Measurements from ENCODE around the gene PPP1R16B. TPM values are rescaled to one million over a fixed set of nuclear protein-coding genes. Genes with fewer than 3 reads are reported as not detected.
"Not testable (repeated sequence)": the region's sequence is repeated elsewhere in the genome, so short reads cannot be mapped to it uniquely, and the experiment has no call there.

Gene PPP1R16B
- total and polyA plus RNA-seq, 4 donors = 22.0 to 55.2 (median 37.8) TPM

GRCh38 chr20:38957235-38957876, 151.9 kb downstream of the PPP1R16B start:
- DNase-seq (ENCODE audit: low read depth in 4 of 6, low spot score in 6 of 6) = no peak
- H3K27me3 ChIP-seq (ENCODE audit: control insufficient read depth, insufficient read depth, low read length) = no peaks in the 10 kb centered on the region
- H3K4me1 ChIP-seq (ENCODE audit: control insufficient read depth, insufficient read depth, low read length) = peaks cover 4% of the 10 kb centered on the region
- no peaks in the 10 kb centered on the region for H3K36me3 ChIP-seq (ENCODE audit: control insufficient read depth, insufficient read depth, low read length)
- H3K9me3 ChIP-seq (ENCODE audit: control insufficient read depth, insufficient read depth, low read length) = no peaks in the 10 kb centered on the region
- 100% methylated on average over 2 of the region's 5 CpGs for WGBS (ENCODE audit: insufficient coverage)
- no peak overlapping the region for H3K27ac ChIP-seq (ENCODE audit: low read depth, low read length)
- no peak overlapping the region for H3K4me3 ChIP-seq (ENCODE audit: low read depth, low read length)

- Histone ChIP-seq H3K27ac (ENCODE audit: low read depth, low read length) (no peak overlapping the region), H3K27me3 (ENCODE audit: control insufficient read depth, insufficient read depth, low read length) (no peaks in the 10 kb centered on the region), H3K9me3 (ENCODE audit: control insufficient read depth, insufficient read depth, low read length) (no peaks in the 10 kb centered on the region), H3K4me3 (ENCODE audit: low read depth, low read length) (no peak overlapping the region), H3K4me1 (ENCODE audit: control insufficient read depth, insufficient read depth, low read length) (peaks cover 8% of the 10 kb centered on the region), H3K36me3 (ENCODE audit: control insufficient read depth, insufficient read depth, low read length) (no peaks in the 10 kb centered on the region)
- no peak for DNase-seq (ENCODE audit: low read depth in 4 of 6, low spot score in 6 of 6)
- WGBS (ENCODE audit: insufficient coverage) = 98% methylated on average over 7 of the region's 8 CpGs
These were observed 152.5 kb downstream of the PPP1R16B start for GRCh38 chr20:38957915-38958485.

GRCh38 chr20:38960187-38960687, 154.7 kb downstream of the PPP1R16B start:
- not testable (repeated sequence) for H3K36me3 ChIP-seq (ENCODE audit: control insufficient read depth, insufficient read depth, low read length); H3K27me3 ChIP-seq (ENCODE audit: control insufficient read depth, insufficient read depth, low read length); DNase-seq (ENCODE audit: low read depth in 4 of 6, low spot score in 6 of 6); H3K9me3 ChIP-seq (ENCODE audit: control insufficient read depth, insufficient read depth, low read length); H3K27ac ChIP-seq (ENCODE audit: low read depth, low read length); H3K4me1 ChIP-seq (ENCODE audit: control insufficient read depth, insufficient read depth, low read length); H3K4me3 ChIP-seq (ENCODE audit: low read depth, low read length)
- 93% methylated on average over 3 of the region's 9 CpGs for WGBS (ENCODE audit: insufficient coverage)

GRCh38 chr20:38961530-38962043, 156.1 kb downstream of the PPP1R16B start:
- no peaks in the 10 kb centered on the region for H3K27me3 ChIP-seq (ENCODE audit: control insufficient read depth, insufficient read depth, low read length)
- DNase-seq (ENCODE audit: low read depth in 4 of 6, low spot score in 6 of 6) = peak in 2 of 6 donors; percentile 5 to 7
- no peaks in the 10 kb centered on the region for H3K36me3 ChIP-seq (ENCODE audit: control insufficient read depth, insufficient read depth, low read length)
- H3K9me3 ChIP-seq (ENCODE audit: control insufficient read depth, insufficient read depth, low read length) = no peaks in the 10 kb centered on the region
- H3K27ac ChIP-seq (ENCODE audit: low read depth, low read length) = peak overlapping the region; percentile 86
- peaks cover 8% of the 10 kb centered on the region for H3K4me1 ChIP-seq (ENCODE audit: control insufficient read depth, insufficient read depth, low read length)
- WGBS (ENCODE audit: insufficient coverage) = 0% methylated on average over 10 of the region's 16 CpGs
- H3K4me3 ChIP-seq (ENCODE audit: low read depth, low read length) = peak overlapping the region; percentile 73

- peaks cover 8% of the 10 kb centered on the region for H3K4me1 ChIP-seq (ENCODE audit: control insufficient read depth, insufficient read depth, low read length)
- H3K27ac ChIP-seq (ENCODE audit: low read depth, low read length) = peak within 1 kb of the TSS; percentile 86
- H3K4me3 ChIP-seq (ENCODE audit: low read depth, low read length) = peak within 1 kb of the TSS; percentile 73
- WGBS (ENCODE audit: insufficient coverage) = under 1% methylated on average over 70 of the region's 70 CpGs
- no peaks in the 10 kb centered on the region for H3K36me3 ChIP-seq (ENCODE audit: control insufficient read depth, insufficient read depth, low read length)
- DNase-seq (ENCODE audit: low read depth in 4 of 6, low spot score in 6 of 6) = peak; percentile 91 to 99 (median 95)
- H3K27me3 ChIP-seq (ENCODE audit: control insufficient read depth, insufficient read depth, low read length) = no peaks in the 10 kb centered on the region
- no peaks in the 10 kb centered on the region for H3K9me3 ChIP-seq (ENCODE audit: control insufficient read depth, insufficient read depth, low read length)
These were observed 156.8 kb downstream of the PPP1R16B start, which contains the start of gene DHX35 for GRCh38 chr20:38962044-38962927. Gene DHX35 (plus strand): TSS chr20:38962344. CDS start chr20:38962368, 24 bp downstream.

GRCh38 chr20:38962928-38963401, 157.5 kb downstream of the PPP1R16B start:
- DNase-seq (ENCODE audit: low read depth in 4 of 6, low spot score in 6 of 6) = no peak
- H3K9me3 ChIP-seq (ENCODE audit: control insufficient read depth, insufficient read depth, low read length) = no peaks in the 10 kb centered on the region
- peak overlapping the region; percentile 78 for H3K27ac ChIP-seq (ENCODE audit: low read depth, low read length)
- peaks cover 8% of the 10 kb centered on the region for H3K4me1 ChIP-seq (ENCODE audit: control insufficient read depth, insufficient read depth, low read length)
- H3K27me3 ChIP-seq (ENCODE audit: control insufficient read depth, insufficient read depth, low read length) = no peaks in the 10 kb centered on the region
- WGBS (ENCODE audit: insufficient coverage) = no CpG with 5 or more reads among the region's 5 CpGs
- H3K4me3 ChIP-seq (ENCODE audit: low read depth, low read length) = peak overlapping the region; percentile 73
- no peaks in the 10 kb centered on the region for H3K36me3 ChIP-seq (ENCODE audit: control insufficient read depth, insufficient read depth, low read length)

- no peak for DNase-seq (ENCODE audit: low read depth in 4 of 6, low spot score in 6 of 6)
- Histone ChIP-seq H3K4me1 (ENCODE audit: control insufficient read depth, insufficient read depth, low read length) (peaks cover 10% of the 10 kb centered on the region), H3K9me3 (ENCODE audit: control insufficient read depth, insufficient read depth, low read length) (no peaks in the 10 kb centered on the region), H3K36me3 (ENCODE audit: control insufficient read depth, insufficient read depth, low read length) (no peaks in the 10 kb centered on the region), H3K4me3 (ENCODE audit: low read depth, low read length) (no peak overlapping the region), H3K27me3 (ENCODE audit: control insufficient read depth, insufficient read depth, low read length) (no peaks in the 10 kb centered on the region), H3K27ac (ENCODE audit: low read depth, low read length) (no peak overlapping the region)
These were observed 158.2 kb downstream of the PPP1R16B start for GRCh38 chr20:38963745-38964144.

- H3K36me3 ChIP-seq (ENCODE audit: control insufficient read depth, insufficient read depth, low read length) = peaks cover 3% of the 10 kb centered on the region
- DNase-seq (ENCODE audit: low read depth in 4 of 6, low spot score in 6 of 6) = no peak
- no peak overlapping the region for H3K27ac ChIP-seq (ENCODE audit: low read depth, low read length)
- H3K4me1 ChIP-seq (ENCODE audit: control insufficient read depth, insufficient read depth, low read length) = peaks cover 10% of the 10 kb centered on the region
- no peak overlapping the region for H3K4me3 ChIP-seq (ENCODE audit: low read depth, low read length)
- no peaks in the 10 kb centered on the region for H3K27me3 ChIP-seq (ENCODE audit: control insufficient read depth, insufficient read depth, low read length)
- H3K9me3 ChIP-seq (ENCODE audit: control insufficient read depth, insufficient read depth, low read length) = no peaks in the 10 kb centered on the region
These were observed 159.8 kb downstream of the PPP1R16B start for GRCh38 chr20:38965264-38965663.

- DNase-seq (ENCODE audit: low read depth in 4 of 6, low spot score in 6 of 6) = peak in 2 of 6 donors; percentile 12 to 72
- WGBS (ENCODE audit: insufficient coverage) = 52% methylated on average over 5 of the region's 6 CpGs
- Histone ChIP-seq H3K9me3 (ENCODE audit: control insufficient read depth, insufficient read depth, low read length) (no peaks in the 10 kb centered on the region), H3K27me3 (ENCODE audit: control insufficient read depth, insufficient read depth, low read length) (no peaks in the 10 kb centered on the region), H3K27ac (ENCODE audit: low read depth, low read length) (no peak overlapping the region), H3K4me3 (ENCODE audit: low read depth, low read length) (no peak overlapping the region), H3K4me1 (ENCODE audit: control insufficient read depth, insufficient read depth, low read length) (peaks cover 3% of the 10 kb centered on the region), H3K36me3 (ENCODE audit: control insufficient read depth, insufficient read depth, low read length) (peaks cover 3% of the 10 kb centered on the region)
These were observed 162.6 kb downstream of the PPP1R16B start for GRCh38 chr20:38968090-38968489.
